SK-N-SH (cell line): ENCODE results near the gene SYNPR. TPM values are rescaled to one million over a fixed set of nuclear protein-coding genes. Genes with fewer than 3 reads are reported as not detected.

Experiments used
- CTCF ChIA-PET: fragments of 300-600, 350-600 bp; formaldehyde crosslinking; extraction: SDS; loops from one replicate; lab custom pipeline; 2021; lab: Yijun Ruan, JAX
- POLR2A ChIA-PET: fragments of 350-600 bp; sonication (Branson Sonifier 250); formaldehyde crosslinking; extraction: SDS; loops from one replicate; lab custom pipeline; 2020; ENCODE audit warnings: antibody characterized with exemption, inconsistent platforms; lab: Yijun Ruan, JAX
- DNase-seq: peaks from one replicate; pipeline ENCODE4 v3.0.0; 2012
- H2AFZ ChIP-seq: fragments of 200-600 bp; sonication (generic); 2 replicates; pipeline ENCODE4 v1.8.1; 2016; ENCODE audit warnings: antibody characterized with exemption, mild to moderate bottlenecking, low read depth
- H3F3A ChIP-seq: fragments of 200-600 bp; sonication (generic); replicated peaks from 2 replicates; pipeline ENCODE3; 2016; ENCODE audit warnings: antibody characterized with exemption, mild to moderate bottlenecking; ENCODE audit not compliant: insufficient read depth
- H3K27ac ChIP-seq, 2 experiments: fragments of 200-500 bp in 1 of 2; fragments of 200-600 bp in 1 of 2; sonication (Bioruptor generic) in 1 of 2; sonication (generic), shearing (Covaris generic) in 1 of 2; 2 replicates each; pipeline versions ENCODE4 v1.5.1 to v1.6.1; 2014 to 2016; ENCODE audit warnings: low read depth in 2 of 2, inconsistent platforms in 1 of 2, low read length in 1 of 2, mild to moderate bottlenecking in 1 of 2, mixed read lengths in 1 of 2
- H3K27me3 ChIP-seq: fragments of 200-600 bp; sonication (generic), shearing (Covaris generic); 2 replicates; pipeline ENCODE4 v1.6.1; 2016; ENCODE audit warnings: mixed run types; ENCODE audit not compliant: insufficient read depth
- H3K36me3 ChIP-seq, 2 experiments: fragments of 200-500 bp in 1 of 2; fragments of 200-600 bp in 1 of 2; sonication (Bioruptor generic) in 1 of 2; sonication (generic) in 1 of 2; replicated peaks in 1 of 2; 2 replicates each; pipeline versions ENCODE3 to v1.5.1; 2014 to 2016; ENCODE audit warnings: low read length in 1 of 2, mild to moderate bottlenecking in 1 of 2; ENCODE audit not compliant: insufficient read depth in 2 of 2, control insufficient read depth in 1 of 2
- H3K4me1 ChIP-seq, 2 experiments: fragments of 200-500 bp in 1 of 2; fragments of 200-600 bp in 1 of 2; sonication (Bioruptor generic) in 1 of 2; sonication (generic), shearing (Covaris generic) in 1 of 2; 2 replicates each; pipeline versions ENCODE4 v1.5.1 to v1.6.1; 2014 to 2016; ENCODE audit warnings: low read depth in 1 of 2, low read length in 1 of 2, mixed run types in 1 of 2; ENCODE audit not compliant: insufficient read depth in 2 of 2, control insufficient read depth in 1 of 2
- H3K4me2 ChIP-seq: fragments of 200-600 bp; sonication (generic), shearing (Covaris generic); 2 replicates; pipeline ENCODE4 v1.6.1; 2017; ENCODE audit warnings: mixed run types
- H3K4me3 ChIP-seq, 2 experiments: fragments of 200-500 bp in 1 of 2; fragments of 200-600 bp in 1 of 2; sonication (Bioruptor generic) in 1 of 2; sonication (generic), shearing (Covaris generic) in 1 of 2; 2 replicates each; pipeline versions ENCODE4 v1.5.1 to v1.8.1; 2014 to 2016; ENCODE audit warnings: low read depth in 2 of 2, inconsistent platforms in 1 of 2, low read length in 1 of 2, mild to moderate bottlenecking in 1 of 2, mixed read lengths in 1 of 2, moderate library complexity in 1 of 2
- H3K79me2 ChIP-seq: fragments of 200-600 bp; sonication (generic); 2 replicates; pipeline ENCODE4 v1.8.1; 2017; ENCODE audit warnings: mild to moderate bottlenecking; ENCODE audit not compliant: insufficient read depth
- H3K9ac ChIP-seq: fragments of 200-600 bp; sonication (generic); 2 replicates; pipeline ENCODE4 v1.6.1; 2017; ENCODE audit warnings: mixed run types
- H3K9me2 ChIP-seq: fragments of 200-600 bp; sonication (generic); 2 replicates; pipeline ENCODE4 v1.6.1; 2017; ENCODE audit warnings: mixed run types
- H3K9me3 ChIP-seq: fragments of 200-600 bp; sonication (generic); 2 replicates; pipeline ENCODE4 v1.6.1; 2017; ENCODE audit warnings: mixed run types, mild to moderate bottlenecking, moderate library complexity
- H4K20me1 ChIP-seq: fragments of 200-600 bp; sonication (generic); 2 replicates; pipeline ENCODE4 v1.6.1; 2017; ENCODE audit warnings: mild to moderate bottlenecking, mixed run types; ENCODE audit not compliant: insufficient read depth
- CHD2 ChIP-seq: fragments of 150-350 bp; IDR thresholded peaks from 2 replicates; pipeline ENCODE4 v1.6.1; 2018; ENCODE audit warnings: low read length; ENCODE audit not compliant: partially characterized antibody
- ELF1 ChIP-seq: IDR thresholded peaks from 2 replicates; pipeline ENCODE4 v1.4.0; 2012
- EZH2phosphoT487 ChIP-seq: fragments of 200-600 bp; sonication (generic); IDR thresholded peaks from 2 replicates; pipeline ENCODE4 v1.6.1; 2017; ENCODE audit warnings: low read depth, mixed run types, mild to moderate bottlenecking, antibody characterized with exemption, moderate library complexity, borderline replicate concordance
- FOXM1 ChIP-seq: IDR thresholded peaks from 2 replicates; pipeline ENCODE4 v1.4.0; 2012; ENCODE audit warnings: low read depth, mild to moderate bottlenecking
- JUND ChIP-seq: IDR thresholded peaks from 2 replicates; pipeline ENCODE4 v1.4.0; 2012
- RFX5 ChIP-seq: IDR thresholded peaks from 2 replicates; pipeline ENCODE4 v1.6.1; 2012; ENCODE audit warnings: mild to moderate bottlenecking, improper control_type of control experiment, low read length
- SIN3A ChIP-seq: IDR thresholded peaks from 2 replicates; pipeline ENCODE4 v1.6.1; 2012; ENCODE audit warnings: low read depth, mild to moderate bottlenecking, low read length, moderate library complexity, borderline replicate concordance
- WGBS: methylation state at CpG from one replicate; pipeline ENCODE4 v1.1.6; 2017; ENCODE audit warnings: low lambda C conversion rate; 5-methylcytosine and 5-hydroxymethylcytosine counted together
- polyA plus RNA-seq, 3 experiments: library from polyadenylated mRNA; depleted of rRNA; stranded (reverse); fragments of >200 nt; gene quantifications; 2 replicates each; pipeline ENCODE4 v1.2.3, GENCODE V29; 2012
- TF ChIP-seq, protein P1 (sequence below): IDR thresholded peaks from 2 replicates; pipeline ENCODE4 v1.4.0; 2012; ENCODE audit warnings: low read depth, borderline replicate concordance
- TF ChIP-seq, protein P2 (sequence below): IDR thresholded peaks from 2 replicates; pipeline ENCODE4 v1.6.1; 2012; ENCODE audit warnings: mild to moderate bottlenecking, low read depth, low read length, moderate library complexity
- TF ChIP-seq, protein P3 (sequence below): fragments of 150-350 bp; IDR thresholded peaks from 2 replicates; pipeline ENCODE4 v1.6.1; 2016; ENCODE audit warnings: mild to moderate bottlenecking, low read depth, low read length
- TF ChIP-seq, protein P4 (sequence below): IDR thresholded peaks from 2 replicates; pipeline ENCODE4 v1.4.0; 2012; ENCODE audit warnings: low read depth

The SYNPR gene
- polyA plus RNA-seq, 1 of the 3 experiments (the other 2 are of a cell fraction), result not detected

DNA sequence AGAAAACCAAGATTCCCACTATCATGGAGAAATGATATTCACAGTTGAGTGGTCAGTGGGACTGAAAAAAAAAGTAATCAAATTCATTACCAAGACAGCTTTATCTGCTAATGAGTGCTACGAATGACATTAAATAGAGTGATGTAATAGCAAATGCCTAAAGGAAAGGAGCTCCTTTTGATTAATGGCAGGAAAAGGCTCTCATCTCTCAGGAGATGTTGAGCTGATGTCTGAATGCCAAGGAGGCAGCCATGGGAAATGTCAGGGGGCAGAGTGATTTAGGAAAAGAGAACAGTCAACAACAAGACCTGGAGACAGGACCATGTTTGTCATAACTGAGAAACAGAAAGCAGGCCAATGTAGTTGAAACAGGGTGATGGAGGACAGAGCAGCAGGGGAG is 277.7 kb downstream of the SYNPR start:
- no peaks in the 10 kb centered on the region for H3K27me3 ChIP-seq
- H3K4me1 ChIP-seq, result no peaks in the 10 kb centered on the region
- TF ChIP-seq, protein P1, sequence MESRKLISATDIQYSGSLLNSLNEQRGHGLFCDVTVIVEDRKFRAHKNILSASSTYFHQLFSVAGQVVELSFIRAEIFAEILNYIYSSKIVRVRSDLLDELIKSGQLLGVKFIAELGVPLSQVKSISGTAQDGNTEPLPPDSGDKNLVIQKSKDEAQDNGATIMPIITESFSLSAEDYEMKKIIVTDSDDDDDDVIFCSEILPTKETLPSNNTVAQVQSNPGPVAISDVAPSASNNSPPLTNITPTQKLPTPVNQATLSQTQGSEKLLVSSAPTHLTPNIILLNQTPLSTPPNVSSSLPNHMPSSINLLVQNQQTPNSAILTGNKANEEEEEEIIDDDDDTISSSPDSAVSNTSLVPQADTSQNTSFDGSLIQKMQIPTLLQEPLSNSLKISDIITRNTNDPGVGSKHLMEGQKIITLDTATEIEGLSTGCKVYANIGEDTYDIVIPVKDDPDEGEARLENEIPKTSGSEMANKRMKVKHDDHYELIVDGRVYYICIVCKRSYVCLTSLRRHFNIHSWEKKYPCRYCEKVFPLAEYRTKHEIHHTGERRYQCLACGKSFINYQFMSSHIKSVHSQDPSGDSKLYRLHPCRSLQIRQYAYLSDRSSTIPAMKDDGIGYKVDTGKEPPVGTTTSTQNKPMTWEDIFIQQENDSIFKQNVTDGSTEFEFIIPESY, result no peak
- TF ChIP-seq CHD2 (no peak), ELF1 (no peak)
- H3K27ac ChIP-seq, result no peak overlapping the region
- no peak overlapping the region for H3K9ac ChIP-seq
- no peaks in the 10 kb centered on the region for H3K9me2 ChIP-seq
- DNase-seq, result no peak
- no peaks in the 10 kb centered on the region for H3K79me2 ChIP-seq
- H3F3A ChIP-seq, result no peaks in the 10 kb centered on the region
- H3K36me3 ChIP-seq, result no peaks in the 10 kb centered on the region
- no peak overlapping the region for H3K4me2 ChIP-seq
- 58% methylated on average over 1 of the region's 1 CpG for WGBS
- H4K20me1 ChIP-seq, result no peaks in the 10 kb centered on the region
- no peak overlapping the region for H3K4me3 ChIP-seq
- no peak overlapping the region for H2AFZ ChIP-seq
- H3K9me3 ChIP-seq, result no peaks in the 10 kb centered on the region
- CTCF ChIA-PET, result interaction anchor here (1.1 to 1.4 kb wide), 2 partner anchors 12 to 205 kb away, joined by 3 read pairs; no protein-coding TSS in a partner anchor
- POLR2A ChIA-PET, result no interaction called here

DNA sequence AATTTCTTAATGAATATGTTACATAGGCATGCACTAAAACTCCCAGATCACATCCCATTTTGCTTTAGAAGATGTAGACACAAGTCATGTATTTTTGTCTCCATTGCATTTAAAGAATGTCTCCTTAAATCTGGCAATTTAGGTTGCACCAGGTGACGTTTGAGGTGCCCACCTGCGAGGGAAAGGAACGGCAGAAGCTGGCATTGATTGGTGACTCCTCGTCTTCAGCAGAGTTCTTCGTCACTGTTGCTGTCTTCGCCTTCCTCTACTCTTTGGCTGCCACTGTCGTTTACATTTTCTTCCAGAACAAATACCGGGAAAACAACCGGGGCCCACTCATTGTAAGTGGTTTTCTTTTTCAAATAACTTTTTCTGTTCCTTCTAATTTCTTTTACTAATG is 278.3 kb downstream of the SYNPR start:
- Histone ChIP-seq H3K27me3 (no peaks in the 10 kb centered on the region), H3K36me3 (no peaks in the 10 kb centered on the region), H3K9me2 (no peaks in the 10 kb centered on the region), H3K9ac (no peak overlapping the region), H3K4me1 (no peaks in the 10 kb centered on the region), H3K9me3 (no peaks in the 10 kb centered on the region), H3K79me2 (no peaks in the 10 kb centered on the region), H3K4me2 (no peak overlapping the region), H4K20me1 (no peaks in the 10 kb centered on the region), H3K4me3 (no peak overlapping the region), H2AFZ (no peak overlapping the region), H3K27ac (no peak overlapping the region), H3F3A (no peaks in the 10 kb centered on the region)
- no peak for DNase-seq
- TF ChIP-seq SIN3A (no peak), CHD2 (no peak), EZH2phosphoT487 (no peak), JUND (no peak), RFX5 (no peak), FOXM1 (no peak)
- TF ChIP-seq, protein P2, sequence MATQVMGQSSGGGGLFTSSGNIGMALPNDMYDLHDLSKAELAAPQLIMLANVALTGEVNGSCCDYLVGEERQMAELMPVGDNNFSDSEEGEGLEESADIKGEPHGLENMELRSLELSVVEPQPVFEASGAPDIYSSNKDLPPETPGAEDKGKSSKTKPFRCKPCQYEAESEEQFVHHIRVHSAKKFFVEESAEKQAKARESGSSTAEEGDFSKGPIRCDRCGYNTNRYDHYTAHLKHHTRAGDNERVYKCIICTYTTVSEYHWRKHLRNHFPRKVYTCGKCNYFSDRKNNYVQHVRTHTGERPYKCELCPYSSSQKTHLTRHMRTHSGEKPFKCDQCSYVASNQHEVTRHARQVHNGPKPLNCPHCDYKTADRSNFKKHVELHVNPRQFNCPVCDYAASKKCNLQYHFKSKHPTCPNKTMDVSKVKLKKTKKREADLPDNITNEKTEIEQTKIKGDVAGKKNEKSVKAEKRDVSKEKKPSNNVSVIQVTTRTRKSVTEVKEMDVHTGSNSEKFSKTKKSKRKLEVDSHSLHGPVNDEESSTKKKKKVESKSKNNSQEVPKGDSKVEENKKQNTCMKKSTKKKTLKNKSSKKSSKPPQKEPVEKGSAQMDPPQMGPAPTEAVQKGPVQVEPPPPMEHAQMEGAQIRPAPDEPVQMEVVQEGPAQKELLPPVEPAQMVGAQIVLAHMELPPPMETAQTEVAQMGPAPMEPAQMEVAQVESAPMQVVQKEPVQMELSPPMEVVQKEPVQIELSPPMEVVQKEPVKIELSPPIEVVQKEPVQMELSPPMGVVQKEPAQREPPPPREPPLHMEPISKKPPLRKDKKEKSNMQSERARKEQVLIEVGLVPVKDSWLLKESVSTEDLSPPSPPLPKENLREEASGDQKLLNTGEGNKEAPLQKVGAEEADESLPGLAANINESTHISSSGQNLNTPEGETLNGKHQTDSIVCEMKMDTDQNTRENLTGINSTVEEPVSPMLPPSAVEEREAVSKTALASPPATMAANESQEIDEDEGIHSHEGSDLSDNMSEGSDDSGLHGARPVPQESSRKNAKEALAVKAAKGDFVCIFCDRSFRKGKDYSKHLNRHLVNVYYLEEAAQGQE, result no peak
- TF ChIP-seq, protein P3, sequence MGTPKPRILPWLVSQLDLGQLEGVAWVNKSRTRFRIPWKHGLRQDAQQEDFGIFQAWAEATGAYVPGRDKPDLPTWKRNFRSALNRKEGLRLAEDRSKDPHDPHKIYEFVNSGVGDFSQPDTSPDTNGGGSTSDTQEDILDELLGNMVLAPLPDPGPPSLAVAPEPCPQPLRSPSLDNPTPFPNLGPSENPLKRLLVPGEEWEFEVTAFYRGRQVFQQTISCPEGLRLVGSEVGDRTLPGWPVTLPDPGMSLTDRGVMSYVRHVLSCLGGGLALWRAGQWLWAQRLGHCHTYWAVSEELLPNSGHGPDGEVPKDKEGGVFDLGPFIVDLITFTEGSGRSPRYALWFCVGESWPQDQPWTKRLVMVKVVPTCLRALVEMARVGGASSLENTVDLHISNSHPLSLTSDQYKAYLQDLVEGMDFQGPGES, result no peak
- TF ChIP-seq, protein P4, sequence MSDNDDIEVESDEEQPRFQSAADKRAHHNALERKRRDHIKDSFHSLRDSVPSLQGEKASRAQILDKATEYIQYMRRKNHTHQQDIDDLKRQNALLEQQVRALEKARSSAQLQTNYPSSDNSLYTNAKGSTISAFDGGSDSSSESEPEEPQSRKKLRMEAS, result no peak
- 69% methylated on average over 9 of the region's 9 CpGs for WGBS
- CTCF ChIA-PET, result interaction anchor here (1.1 to 1.4 kb wide), 2 partner anchors 12 to 205 kb away, joined by 3 read pairs; no protein-coding TSS in a partner anchor
- POLR2A ChIA-PET, result no interaction called here
